HCT116 (cell line): Measurements from ENCODE around the gene PRR35. TPM values are rescaled to one million over a fixed set of nuclear protein-coding genes. Genes with fewer than 3 reads are reported as not detected.

Source experiments
- ATAC-seq: fragments of 200-7000 bp; cut with Tn5 transposase; 2 replicates; pipeline ENCODE4 v1.9.1; 2020; ENCODE audit warnings: mild to moderate bottlenecking, moderate library complexity
- BruUV-seq: library from RNA; stranded (reverse); fragments of 400-500 nt; replicated peaks from 2 replicates; lab custom pipeline; 2021; lab: Mats Ljungman, UMichigan
- CTCF ChIA-PET: fragments of 300-600 bp; sonication (Branson Sonifier 250); formaldehyde crosslinking; loops from one replicate; lab custom pipeline; 2021; ENCODE audit warnings: antibody characterized with exemption; lab: Charles Lee
- POLR2A ChIA-PET: fragments of 300-600, 350-600 bp; sonication (Branson Sonifier 250); formaldehyde crosslinking; loops from one replicate; lab custom pipeline; 2021; ENCODE audit warnings: antibody characterized with exemption; lab: Charles Lee
- RAD21 ChIA-PET, 2 experiments: fragments of 300-600 bp; sonication (Branson Sonifier 250); formaldehyde crosslinking; loops; one replicate each; lab custom pipeline; 2023; ENCODE audit warnings: low total read pairs in 2 of 2; ENCODE audit not compliant: uncharacterized antibody in 2 of 2, unreplicated experiment in 2 of 2, low non-redundant PET in 1 of 2; lab: Charles Lee
- DNase-seq: peaks from one replicate; pipeline ENCODE4 v3.0.0-alpha.2; 2010; ENCODE audit warnings: low read depth, low spot score
- H2AFZ ChIP-seq: fragments of 200-600 bp; shearing (Covaris generic), sonication (generic); 2 replicates; pipeline ENCODE4 v1.6.1; 2017; ENCODE audit warnings: low read depth, mixed run types, mixed read lengths, antibody characterized with exemption, low read length; ENCODE audit not compliant: poor library complexity, severe bottlenecking
- H3K27ac ChIP-seq: 2 replicates; pipeline ENCODE4 v1.5.1; 2012; ENCODE audit warnings: low read depth, low read length
- H3K27me3 ChIP-seq: fragments of 200-600 bp; sonication (generic); 2 replicates; pipeline ENCODE4 v1.6.1; 2016; ENCODE audit warnings: mixed run types, low read length, mixed read lengths; ENCODE audit not compliant: insufficient read depth
- H3K36me3 ChIP-seq, 2 experiments: fragments of 200-500 bp in 1 of 2; fragments of 200-600 bp in 1 of 2; sonication (Bioruptor generic) in 1 of 2; sonication (generic) in 1 of 2; 2 replicates each; pipeline versions ENCODE4 v1.5.1 to v1.6.1; 2014 to 2016; ENCODE audit warnings: low read length in 2 of 2, inconsistent platforms in 1 of 2, mixed read lengths in 1 of 2, mixed run types in 1 of 2; ENCODE audit not compliant: insufficient read depth in 2 of 2, control insufficient read depth in 1 of 2
- H3K4me1 ChIP-seq, 2 experiments: fragments of 200-600 bp in 1 of 2; sonication (generic) in 1 of 2; 2 replicates each; pipeline versions ENCODE4 v1.5.1 to v1.6.1; 2012 to 2017; ENCODE audit warnings: low read length in 2 of 2, inconsistent platforms in 1 of 2, mild to moderate bottlenecking in 1 of 2, mixed read lengths in 1 of 2, mixed run types in 1 of 2, moderate library complexity in 1 of 2; ENCODE audit not compliant: insufficient read depth in 2 of 2, control insufficient read depth in 1 of 2
- H3K4me2 ChIP-seq: fragments of 200-600 bp; sonication (generic); 2 replicates; pipeline ENCODE4 v1.6.1; 2017; ENCODE audit warnings: mixed run types, low read length, mixed read lengths
- H3K4me3 ChIP-seq, 2 experiments: fragments of 200-600 bp in 1 of 2; sonication (generic) in 1 of 2; replicated peaks in 1 of 2; 2 replicates each; pipeline ENCODE4 v1.5.1; 2011 to 2016; ENCODE audit warnings: low read length in 2 of 2, control low read depth in 1 of 2, low read depth in 1 of 2, mild to moderate bottlenecking in 1 of 2, mixed read lengths in 1 of 2, mixed run types in 1 of 2
- H3K79me2 ChIP-seq: fragments of 200-600 bp; sonication (generic); 2 replicates; pipeline ENCODE4 v1.6.1; 2017; ENCODE audit warnings: mild to moderate bottlenecking, mixed run types, low read length, moderate library complexity, mixed read lengths; ENCODE audit not compliant: insufficient read depth
- H3K9ac ChIP-seq: fragments of 200-600 bp; sonication (generic); 2 replicates; pipeline ENCODE4 v1.6.1; 2016; ENCODE audit warnings: low read length, mixed read lengths
- H3K9me2 ChIP-seq: fragments of 200-600 bp; sonication (generic), shearing (Covaris generic); 2 replicates; pipeline ENCODE4 v1.6.1; 2017; ENCODE audit warnings: mixed run types, mild to moderate bottlenecking, moderate library complexity; ENCODE audit not compliant: insufficient read depth
- H3K9me3 ChIP-seq, 2 experiments: fragments of 200-500 bp in 1 of 2; fragments of 200-600 bp in 1 of 2; sonication (Bioruptor generic) in 1 of 2; sonication (generic) in 1 of 2; 2 replicates each; pipeline ENCODE4 v1.6.1; 2014 to 2017; ENCODE audit warnings: low read length in 2 of 2, mixed read lengths in 2 of 2, inconsistent platforms in 1 of 2, low read depth in 1 of 2, mild to moderate bottlenecking in 1 of 2, mixed run types in 1 of 2, moderate library complexity in 1 of 2; ENCODE audit not compliant: control insufficient read depth in 1 of 2, insufficient read depth in 1 of 2
- H4K20me1 ChIP-seq: fragments of 200-600 bp; sonication (generic), shearing (Covaris generic); 2 replicates; pipeline ENCODE4 v1.6.1; 2017; ENCODE audit warnings: mixed run types, mild to moderate bottlenecking, moderate library complexity; ENCODE audit not compliant: insufficient read depth
- ATF3 ChIP-seq: IDR thresholded peaks from 2 replicates; pipeline ENCODE4 v1.6.1; 2012
- CBX3 ChIP-seq: IDR thresholded peaks from 2 replicates; pipeline ENCODE4 v1.6.1; 2012; ENCODE audit warnings: low read depth
- CEBPB ChIP-seq: IDR thresholded peaks from 2 replicates; pipeline ENCODE4 v1.6.1; 2012; ENCODE audit warnings: low read depth
- CTCF ChIP-seq, 3 experiments: fragments of 200-600 bp in 1 of 3; sonication (generic) in 1 of 3; IDR thresholded peaks in 2 of 3; conservative IDR thresholded peaks in 1 of 3; 2 replicates each; pipeline ENCODE4 v1.5.1; 2012 to 2017; ENCODE audit warnings: low read depth in 2 of 3, low read length in 2 of 3, antibody characterized with exemption in 1 of 3, borderline replicate concordance in 1 of 3, control low read depth in 1 of 3, mild to moderate bottlenecking in 1 of 3, mixed read lengths in 1 of 3, mixed run types in 1 of 3, moderate library complexity in 1 of 3; ENCODE audit not compliant: insufficient read depth in 1 of 3
- EGR1 ChIP-seq: IDR thresholded peaks from 2 replicates; pipeline ENCODE4 v1.6.1; 2012; ENCODE audit warnings: low read depth
- EZH2phosphoT487 ChIP-seq: fragments of 200-600 bp; IDR thresholded peaks from 2 replicates; pipeline ENCODE4 v1.6.1; 2018; ENCODE audit warnings: antibody characterized with exemption, borderline replicate concordance
- FOSL1 ChIP-seq: IDR thresholded peaks from 2 replicates; pipeline ENCODE4 v1.6.1; 2012; ENCODE audit warnings: low read depth
- POLR2A ChIP-seq: IDR thresholded peaks from 2 replicates; pipeline ENCODE4 v1.7.0; 2011; ENCODE audit warnings: borderline replicate concordance; ENCODE audit not compliant: insufficient read depth, insufficient read length; ENCODE audit errors: extremely low read depth
- POLR2AphosphoS5 ChIP-seq: IDR thresholded peaks from 2 replicates; pipeline ENCODE4 v1.6.1; 2011; ENCODE audit warnings: mild to moderate bottlenecking, low read depth, low read length, moderate library complexity
- RAD21 ChIP-seq: IDR thresholded peaks from 2 replicates; pipeline ENCODE4 v1.6.1; 2012; ENCODE audit warnings: low read depth, mild to moderate bottlenecking
- REST ChIP-seq: IDR thresholded peaks from 2 replicates; pipeline ENCODE4 v1.6.1; 2012; ENCODE audit warnings: low read depth
- SP1 ChIP-seq: IDR thresholded peaks from 2 replicates; pipeline ENCODE4 v1.6.1; 2012; ENCODE audit warnings: low read depth
- SRF ChIP-seq: IDR thresholded peaks from 2 replicates; pipeline ENCODE4 v1.6.1; 2012; ENCODE audit warnings: low read depth
- TCF7L2 ChIP-seq: IDR thresholded peaks from 2 replicates; pipeline ENCODE4 v1.7.0; 2011; ENCODE audit warnings: borderline replicate concordance, inconsistent platforms; ENCODE audit not compliant: insufficient read depth, insufficient read length; ENCODE audit errors: extremely low read depth
- YY1 ChIP-seq: IDR thresholded peaks from 2 replicates; pipeline ENCODE4 v1.6.1; 2011; ENCODE audit warnings: low read length, low read depth, moderate library complexity, mild to moderate bottlenecking; ENCODE audit not compliant: insufficient replicate concordance; ENCODE audit errors: extremely low read depth
- ZBTB33 ChIP-seq: IDR thresholded peaks from 2 replicates; pipeline ENCODE4 v1.6.1; 2011; ENCODE audit warnings: mild to moderate bottlenecking, low read length, moderate library complexity; ENCODE audit not compliant: insufficient replicate concordance; ENCODE audit errors: extremely low read depth
- ZFX ChIP-seq: fragments of 450-650 bp; IDR thresholded peaks from 2 replicates; pipeline ENCODE4 v1.6.1; 2017
- intact Hi-C: fragments of 100-400 bp; cut with micrococcal nuclease; formaldehyde crosslinking; loops from 2 replicates; pipeline ENCODE4 v1.10.0; 2022
- total RNA-seq: library from RNA; stranded (reverse); gene quantifications from one replicate; pipeline ENCODE4 v1.2.1, GENCODE V29; 2021; ENCODE audit not compliant: unreplicated experiment

The PRR35 gene
- total RNA-seq, 1 experiment from 2014 or later = not detected

GRCh38 chr16:522320-523096, 37.7 kb upstream of the PRR35 start:
- Histone ChIP-seq H2AFZ (no peak overlapping the region), H3K36me3 (no peaks in the 10 kb centered on the region; a peak in 1 of 4 replicates), H3K27me3 (no peaks in the 10 kb centered on the region), H3K27ac (no peak overlapping the region), H3K9me3 (no peaks in the 10 kb centered on the region), H3K9ac (no peak overlapping the region), H3K4me2 (no peak overlapping the region), H3K79me2 (peaks cover 13% of the 10 kb centered on the region), H4K20me1 (no peaks in the 10 kb centered on the region), H3K4me3 (no peak overlapping the region), H3K9me2 (no peaks in the 10 kb centered on the region), H3K4me1 (peaks cover 14 to 23% of the 10 kb centered on the region in 2 experiments)
- CTCF ChIA-PET = no interaction called here
- BruUV-seq = no TSS peak
- intact Hi-C loops = no loop called here
- RAD21 ChIA-PET = no interaction called here
- ATAC-seq = no peak
- POLR2A ChIA-PET = no interaction called here
- TF ChIP-seq YY1 (no peak), SRF (no peak), ZFX (no peak), EZH2phosphoT487 (no peak), FOSL1 (no peak), CTCF (IDR thresholded peaks at IDR 0.05 in 2 of 3, conservative IDR thresholded peaks at IDR 0.05 in 1 of 3; ENCODE audit: borderline replicate concordance in 1 of 3, insufficient read depth in 1 of 3, low read depth in 2 of 3, low read length in 2 of 3) (no peak), TCF7L2 (no peak), REST (no peak), EGR1 (no peak), RAD21 (no peak), CEBPB (no peak), POLR2A (no peak), ATF3 (no peak), POLR2AphosphoS5 (no peak), SP1 (no peak), ZBTB33 (no peak), CBX3 (no peak)
- DNase-seq = no peak
